Measurements from ENCODE around the gene IQSEC1.

GRCh38 chr3:13064964-13065363, 8.3 kb downstream of the IQSEC1 start:
- TF ChIP-seq GATA3 (IDR thresholded peaks at IDR 0.05; ENCODE audit: low read depth, low read length) (no peak), GATA2 (IDR thresholded peaks at IDR 0.05; ENCODE audit: low read depth, low read length) (no peak)
